Measurements from ENCODE around the gene ZNF14. TPM values are rescaled to one million over a fixed set of nuclear protein-coding genes. Genes with fewer than 3 reads are reported as not detected.
"Not testable (repeated sequence)": the region's sequence is repeated elsewhere in the genome, so short reads cannot be mapped to it uniquely, and the experiment has no call there.

ZNF14 gene
- 1 to 10 TPM; 9.5 to 9.9 TPM for total RNA-seq

DNA sequence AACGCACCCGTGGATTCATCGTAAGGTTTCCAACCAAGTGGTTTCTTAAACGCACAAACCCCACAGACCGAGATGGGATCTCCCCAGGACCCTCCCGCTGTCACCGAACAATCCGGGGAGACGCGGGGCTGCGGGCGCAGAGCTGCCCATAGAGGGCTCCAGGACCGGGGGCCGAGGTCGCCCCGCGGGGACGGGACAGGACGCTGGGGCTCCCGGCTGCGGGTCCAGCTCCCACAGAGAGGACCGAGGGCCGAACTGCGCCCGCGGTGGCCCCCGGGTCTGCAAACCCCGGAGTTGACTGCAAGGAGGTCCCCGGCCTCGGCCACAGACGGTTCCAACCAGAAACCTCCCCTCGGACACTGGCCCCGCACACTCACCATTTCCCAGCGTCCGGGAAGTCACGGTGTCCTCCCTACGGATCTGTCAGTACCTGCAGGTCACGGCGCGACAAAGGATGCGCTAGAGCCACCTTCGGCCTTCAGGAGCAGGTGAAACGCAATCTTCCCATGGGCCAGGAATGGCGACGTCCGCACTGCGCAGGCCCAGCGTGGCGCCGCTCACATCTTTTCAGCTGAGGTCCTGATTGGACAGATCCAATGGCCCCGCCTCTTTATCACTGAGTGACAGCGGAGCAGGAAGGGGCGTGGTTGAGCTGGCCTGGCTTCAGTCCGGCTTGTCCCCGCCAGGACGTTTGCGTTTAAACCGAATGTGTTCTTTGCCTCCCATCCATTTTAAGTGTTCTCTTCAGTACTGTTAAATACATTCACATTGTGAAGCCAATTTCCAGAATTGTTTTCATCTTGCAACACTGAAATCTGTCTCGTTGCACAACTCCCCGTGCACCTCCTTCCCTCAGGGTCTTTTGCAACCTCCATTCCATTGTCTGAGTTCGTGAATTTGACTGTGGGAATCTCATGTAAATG is at the start of gene ZNF14:
Gene ZNF14 (minus strand): TSS at position 534 of the 923 bp plus-strand sequence. CDS start 154 bp downstream, at position 380.
- peak; percentile 84 for TF ChIP-seq POLR2A (IDR thresholded peaks at IDR 0.05)
- peak; percentile 99 for TF ChIP-seq POLR2AphosphoS5 (IDR thresholded peaks at IDR 0.05)
- TF ChIP-seq, protein P1, sequence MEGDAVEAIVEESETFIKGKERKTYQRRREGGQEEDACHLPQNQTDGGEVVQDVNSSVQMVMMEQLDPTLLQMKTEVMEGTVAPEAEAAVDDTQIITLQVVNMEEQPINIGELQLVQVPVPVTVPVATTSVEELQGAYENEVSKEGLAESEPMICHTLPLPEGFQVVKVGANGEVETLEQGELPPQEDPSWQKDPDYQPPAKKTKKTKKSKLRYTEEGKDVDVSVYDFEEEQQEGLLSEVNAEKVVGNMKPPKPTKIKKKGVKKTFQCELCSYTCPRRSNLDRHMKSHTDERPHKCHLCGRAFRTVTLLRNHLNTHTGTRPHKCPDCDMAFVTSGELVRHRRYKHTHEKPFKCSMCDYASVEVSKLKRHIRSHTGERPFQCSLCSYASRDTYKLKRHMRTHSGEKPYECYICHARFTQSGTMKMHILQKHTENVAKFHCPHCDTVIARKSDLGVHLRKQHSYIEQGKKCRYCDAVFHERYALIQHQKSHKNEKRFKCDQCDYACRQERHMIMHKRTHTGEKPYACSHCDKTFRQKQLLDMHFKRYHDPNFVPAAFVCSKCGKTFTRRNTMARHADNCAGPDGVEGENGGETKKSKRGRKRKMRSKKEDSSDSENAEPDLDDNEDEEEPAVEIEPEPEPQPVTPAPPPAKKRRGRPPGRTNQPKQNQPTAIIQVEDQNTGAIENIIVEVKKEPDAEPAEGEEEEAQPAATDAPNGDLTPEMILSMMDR (IDR thresholded peaks at IDR 0.05), result peak in 2 of 4 experiments; percentile 2 to 16
- Histone ChIP-seq H3K4me1 (replicated peaks) (peaks cover 2% of the 10 kb centered on the region), H3K27me3 (replicated peaks; ENCODE audit: insufficient read depth) (no peaks in the 10 kb centered on the region), H3K4me3 (peak within 1 kb of the TSS; percentile 67 to 82), H3K9me3 (no peaks in the 10 kb centered on the region), H3K27ac (peak within 1 kb of the TSS; percentile 64 to 73), H3K36me3 (no peaks in the 10 kb centered on the region)
- WGBS, result under 1% methylated on average over 61 of the region's 61 CpGs
- intact Hi-C loops (cut with DNase I), result no loop called here
- DNase-seq (ENCODE audit: low spot score), result peak; percentile 94

GRCh38 chr19:19781791-19782190 is 48.9 kb upstream of the ZNF14 start:
- H3K4me1 ChIP-seq (replicated peaks); H3K4me3 ChIP-seq; intact Hi-C loops (cut with DNase I); H3K27me3 ChIP-seq (replicated peaks; ENCODE audit: insufficient read depth); H3K9me3 ChIP-seq; H3K36me3 ChIP-seq; DNase-seq (ENCODE audit: low spot score); H3K27ac ChIP-seq: not testable (repeated sequence)
- WGBS, result 84% methylated on average over 6 of the region's 6 CpGs

DNA sequence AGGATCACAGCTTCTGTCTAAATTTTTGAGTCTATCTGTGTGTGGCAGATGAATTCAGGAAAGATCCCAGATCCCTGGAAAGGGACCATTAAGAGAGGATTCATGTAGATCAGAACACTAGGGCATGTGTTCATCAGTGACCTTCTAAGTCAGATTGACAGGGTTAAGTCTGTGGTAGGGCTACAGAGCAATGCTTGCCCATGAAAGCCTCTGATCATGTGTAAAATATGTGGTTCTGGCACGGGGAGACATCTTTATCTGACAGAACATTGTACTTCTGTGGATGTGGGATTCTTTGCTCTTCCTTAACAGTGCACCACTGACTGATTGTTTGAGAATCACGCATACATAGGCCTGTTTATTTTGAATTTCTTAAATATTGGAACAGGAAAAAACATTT is 45.8 kb upstream of the ZNF14 start:
- TF ChIP-seq POLR2A (IDR thresholded peaks at IDR 0.05), result no peak
- TF ChIP-seq POLR2AphosphoS5 (IDR thresholded peaks at IDR 0.05), result no peak
- TF ChIP-seq, protein P1 (IDR thresholded peaks at IDR 0.05), result no peak
- no peaks in the 10 kb centered on the region for H3K27me3 ChIP-seq (replicated peaks; ENCODE audit: insufficient read depth)
- no peak overlapping the region for H3K4me3 ChIP-seq
- no peaks in the 10 kb centered on the region for H3K36me3 ChIP-seq
- H3K9me3 ChIP-seq, result no peaks in the 10 kb centered on the region
- 91% methylated on average over 2 of the region's 2 CpGs for WGBS
- H3K27ac ChIP-seq, result no peak overlapping the region
- H3K4me1 ChIP-seq (replicated peaks), result peaks cover 3% of the 10 kb centered on the region
- intact Hi-C loops (cut with DNase I), result no loop called here
- DNase-seq (ENCODE audit: low spot score), result no peak

- DNase-seq (ENCODE audit: low spot score), result no peak
- Histone ChIP-seq H3K9me3 (no peaks in the 10 kb centered on the region), H3K36me3 (no peaks in the 10 kb centered on the region), H3K27ac (no peak overlapping the region), H3K27me3 (replicated peaks; ENCODE audit: insufficient read depth) (no peaks in the 10 kb centered on the region), H3K4me1 (replicated peaks) (peaks cover 3% of the 10 kb centered on the region), H3K4me3 (no peak overlapping the region)
- TF ChIP-seq, protein P1 (IDR thresholded peaks at IDR 0.05), result no peak
- TF ChIP-seq POLR2A (IDR thresholded peaks at IDR 0.05), result no peak
- no peak for TF ChIP-seq POLR2AphosphoS5 (IDR thresholded peaks at IDR 0.05)
- WGBS, result 83% methylated on average over 5 of the region's 5 CpGs
- intact Hi-C loops (cut with DNase I), result no loop called here
Measured at GRCh38 chr19:19777692-19778091, 44.8 kb upstream of the ZNF14 start.

DNA sequence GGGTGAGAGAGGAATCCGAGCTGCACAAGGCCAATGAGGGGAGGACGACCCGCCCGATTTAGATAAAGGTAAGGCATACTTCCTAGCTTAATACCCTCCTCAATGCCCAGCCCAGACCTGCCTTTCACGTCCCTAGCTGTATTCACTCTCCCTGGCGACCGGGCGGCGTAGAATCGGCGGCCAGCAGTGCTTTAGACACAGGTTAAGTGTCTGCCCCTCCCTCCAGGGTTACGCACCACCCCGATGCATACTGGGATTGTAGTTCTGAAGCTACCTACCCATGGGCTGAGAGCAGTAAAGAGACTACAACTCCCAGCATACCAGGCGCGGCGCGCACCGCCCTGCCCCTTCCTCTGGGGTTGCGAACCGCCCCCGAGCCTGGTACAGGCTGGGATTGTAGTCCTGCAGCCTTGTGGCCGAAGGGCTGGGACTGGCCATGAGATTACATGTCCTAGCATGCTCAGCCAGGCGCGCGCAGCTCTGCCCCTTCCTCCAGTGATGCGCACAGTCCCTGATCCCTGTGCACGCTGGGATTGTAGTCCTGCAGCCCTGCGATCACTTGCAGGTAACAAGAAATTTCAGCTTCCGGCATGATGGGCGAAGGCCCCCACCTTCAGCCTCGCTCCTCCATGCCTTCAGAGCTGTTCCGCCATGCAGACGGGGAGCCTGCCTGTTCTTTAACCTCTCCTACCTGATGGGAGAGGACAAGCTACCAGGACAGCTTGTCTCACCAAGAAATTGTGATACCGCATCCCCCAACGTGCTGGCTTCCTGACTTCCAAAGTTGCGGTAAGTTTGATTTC is 43.5 kb upstream of the ZNF14 start:
- H3K4me1 ChIP-seq (replicated peaks), result peaks cover 3% of the 10 kb centered on the region
- H3K27me3 ChIP-seq (replicated peaks; ENCODE audit: insufficient read depth), result no peaks in the 10 kb centered on the region
- DNase-seq (ENCODE audit: low spot score), result peak; percentile 98
- no peaks in the 10 kb centered on the region for H3K36me3 ChIP-seq
- TF ChIP-seq POLR2A (IDR thresholded peaks at IDR 0.05) (peak; percentile 64), POLR2AphosphoS5 (IDR thresholded peaks at IDR 0.05) (peak; percentile 97)
- TF ChIP-seq, protein P1 (IDR thresholded peaks at IDR 0.05), result peak in 2 of 4 experiments; percentile 40 to 48
- under 1% methylated on average over 36 of the region's 36 CpGs for WGBS
- H3K9me3 ChIP-seq, result no peaks in the 10 kb centered on the region
- intact Hi-C loops (cut with DNase I), result no loop called here
- peak overlapping the region; percentile 44 to 65 for H3K4me3 ChIP-seq
- H3K27ac ChIP-seq, result peak overlapping the region; percentile 64 to 72
